Right ventricle myocardium superior (tissue), 1 donor: ENCODE results near the gene UBE2G2. TPM values are rescaled to one million over a fixed set of nuclear protein-coding genes. Genes with fewer than 3 reads are reported as not detected.
A peak's percentile ranks its signal among the peaks of the same experiment; 100 is the strongest.
"Not testable (repeated sequence)": the region's sequence is repeated elsewhere in the genome, so short reads cannot be mapped to it uniquely, and the experiment has no call there.

ENCODE experiments used
- ATAC-seq: fragments of 200-7000 bp; cut with Tn5 transposase; one replicate; pipeline ENCODE4 v1.9.1; 2020; ENCODE audit warnings: mild to moderate bottlenecking; ENCODE audit not compliant: poor library complexity
- DNase-seq: peaks from one replicate; pipeline ENCODE4 v3.0.0-alpha.2; 2020
- intact Hi-C: fragments of 100-400 bp; cut with DNase I; formaldehyde crosslinking; loops from one replicate; pipeline ENCODE4 v1.11.2; 2022
- total RNA-seq: library from RNA; stranded (reverse); fragmentation: NEBNext Ultra II Directional; extraction: Animal tissue kit (Norgen Biotek cat#: 25700); gene quantifications from one replicate; pipeline ENCODE4 v1.2.1, GENCODE V29; 2021
- donor health status: DM: no; HTN: yes; CAD: no; lungs with severe emphysema.

UBE2G2 gene
- total RNA-seq, 1 donor from 2014 or later = 64.5 TPM

DNA sequence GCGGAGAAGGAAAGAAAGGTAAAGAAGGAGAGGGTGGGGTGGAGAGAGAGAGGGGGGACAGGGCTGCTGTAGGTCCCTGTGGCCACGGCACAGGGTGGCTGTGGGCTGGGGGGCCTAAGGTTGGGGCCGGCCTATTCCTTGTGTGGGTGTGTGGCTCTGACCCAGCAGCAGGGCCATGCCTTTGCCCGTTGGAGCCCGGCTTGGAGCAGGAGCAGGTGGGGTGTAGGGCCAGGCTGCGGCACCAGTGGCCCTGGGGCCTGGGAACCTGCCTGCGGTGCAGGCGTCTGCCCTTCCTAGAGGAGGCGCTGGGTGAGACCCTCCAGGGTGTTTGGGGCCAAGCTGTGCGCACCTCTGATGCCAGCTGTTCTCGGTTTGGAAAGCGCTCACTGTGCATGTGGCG is 35.9 kb upstream of the UBE2G2 start:
- ATAC-seq = no peak
- intact Hi-C loops = no loop called here
- DNase-seq = peak; percentile 27

GRCh38 chr21:44836666-44837471 is 35.2 kb upstream of the UBE2G2 start:
- intact Hi-C loops = no loop called here
- ATAC-seq (peak; percentile 70), DNase-seq (no peak)

GRCh38 chr21:44836349-44836665 is 34.7 kb upstream of the UBE2G2 start:
- ATAC-seq (no peak), DNase-seq (no peak)
- intact Hi-C loops = no loop called here

DNA sequence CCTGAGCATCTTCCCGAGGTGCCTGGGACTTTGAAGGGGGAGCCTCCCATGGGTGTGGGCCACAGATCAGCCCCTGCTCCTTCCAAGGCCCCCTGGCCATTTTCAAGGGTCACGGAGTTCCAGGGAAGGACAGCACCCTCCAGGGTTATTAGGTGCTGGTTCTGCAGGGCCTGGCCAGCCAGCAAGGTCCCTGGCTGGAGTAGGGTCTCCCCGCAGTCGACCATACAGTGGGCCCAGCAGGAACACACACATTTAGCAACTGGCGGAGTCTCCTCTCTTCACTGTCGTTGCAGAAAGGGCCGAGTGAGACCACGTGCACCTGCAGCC is 34.0 kb upstream of the UBE2G2 start:
- no peak for DNase-seq
- intact Hi-C loops = no loop called here
- no peak for ATAC-seq

- ATAC-seq = no peak
- no peak for DNase-seq
- intact Hi-C loops = no loop called here
Observed at GRCh38 chr21:44834951-44835646, 33.5 kb upstream of the UBE2G2 start.

DNA sequence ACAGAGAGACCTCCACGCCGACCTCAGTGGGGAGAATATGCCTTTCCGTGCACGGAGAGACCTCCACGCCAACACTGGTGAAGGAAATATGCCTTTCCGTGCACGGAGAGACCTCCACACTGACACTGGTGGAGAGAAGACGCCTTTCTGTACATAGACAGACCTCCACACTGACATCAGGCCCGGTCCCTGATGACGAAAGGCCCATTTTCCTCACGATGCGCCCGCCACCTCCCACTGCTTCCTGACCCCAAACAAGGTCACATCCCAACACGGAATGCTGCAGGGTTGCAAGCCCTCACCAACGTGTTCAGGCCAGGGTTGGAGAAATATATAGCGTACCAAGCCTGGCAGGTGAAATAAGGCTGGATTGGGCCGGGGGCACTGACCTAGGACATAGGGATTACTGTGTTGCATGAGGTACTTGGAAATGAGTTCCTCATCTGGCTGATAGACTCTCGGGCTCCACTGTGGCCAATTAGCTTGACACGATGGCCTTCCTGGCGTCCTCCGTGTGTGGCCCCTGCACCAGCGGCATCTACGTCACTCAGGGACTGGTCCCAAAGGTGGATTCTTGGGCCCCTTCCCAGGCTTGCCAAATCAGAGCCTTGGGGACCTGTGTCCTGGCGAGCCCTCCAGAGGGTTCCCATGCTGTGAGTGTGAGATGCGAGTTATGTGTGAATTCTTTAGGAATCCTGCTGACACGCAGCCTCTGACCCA is 32.8 kb upstream of the UBE2G2 start:
- DNase-seq (no peak), ATAC-seq (no peak)
- intact Hi-C loops = no loop called here

DNA sequence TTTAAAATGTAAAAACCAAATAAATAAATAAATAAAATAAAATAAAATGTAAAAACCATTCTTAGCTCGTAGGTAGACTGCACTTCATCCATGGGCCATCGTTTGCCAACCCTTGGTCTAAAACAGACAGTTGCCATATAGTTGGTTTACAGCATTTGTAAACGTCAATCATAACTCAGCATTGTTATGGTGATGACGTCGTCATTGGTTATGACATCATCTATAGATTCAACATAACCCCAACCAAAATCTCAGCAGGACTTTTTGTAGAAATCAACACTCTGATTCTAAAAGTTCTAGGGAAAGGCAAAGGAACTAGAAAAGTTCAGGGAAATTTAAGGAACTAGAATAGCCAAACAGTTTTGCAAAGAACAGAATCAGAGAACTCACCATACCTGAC is 32.0 kb upstream of the UBE2G2 start:
- DNase-seq = no peak

GRCh38 chr21:44832516-44833255 is 31.1 kb upstream of the UBE2G2 start:
- DNase-seq, intact Hi-C loops, ATAC-seq: not testable (repeated sequence)

More for the DNA sequence above, 32.0 kb upstream of the UBE2G2 start:
- intact Hi-C loops = no loop called here
- no peak for ATAC-seq

GRCh38 chr21:44831227-44831860 is 29.7 kb upstream of the UBE2G2 start:
- ATAC-seq = no peak
- no peak for DNase-seq
- intact Hi-C loops = no loop called here

DNA sequence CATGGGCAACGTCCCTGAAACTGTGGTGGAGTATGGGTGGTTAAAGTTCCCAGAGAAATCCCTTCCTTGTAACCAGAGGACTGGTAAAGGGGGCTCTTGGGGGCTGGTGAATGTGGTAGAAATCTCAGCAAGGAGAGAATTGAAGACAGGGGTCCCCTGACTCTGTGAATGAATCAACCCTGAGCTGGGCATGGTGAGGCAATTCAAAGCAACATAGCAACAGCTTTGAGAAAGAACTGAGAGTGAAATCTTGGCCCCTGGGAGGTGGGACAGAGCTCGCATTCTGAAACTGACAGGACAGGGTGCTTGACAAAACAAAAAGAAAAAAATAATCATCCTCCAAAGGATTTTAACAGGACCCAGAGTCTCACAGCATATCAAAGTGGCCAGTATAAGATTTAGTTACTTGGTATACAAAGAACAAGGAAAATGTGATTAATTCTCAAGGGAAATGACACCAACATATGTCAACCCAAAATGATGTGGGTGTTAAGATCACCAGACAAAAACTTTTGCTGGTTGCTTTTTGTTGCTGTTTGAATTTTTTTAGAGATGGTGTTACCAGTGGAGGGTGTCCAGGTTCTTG is 28.0 kb upstream of the UBE2G2 start:
- DNase-seq (no peak), ATAC-seq (no peak)
- intact Hi-C loops = no loop called here

DNA sequence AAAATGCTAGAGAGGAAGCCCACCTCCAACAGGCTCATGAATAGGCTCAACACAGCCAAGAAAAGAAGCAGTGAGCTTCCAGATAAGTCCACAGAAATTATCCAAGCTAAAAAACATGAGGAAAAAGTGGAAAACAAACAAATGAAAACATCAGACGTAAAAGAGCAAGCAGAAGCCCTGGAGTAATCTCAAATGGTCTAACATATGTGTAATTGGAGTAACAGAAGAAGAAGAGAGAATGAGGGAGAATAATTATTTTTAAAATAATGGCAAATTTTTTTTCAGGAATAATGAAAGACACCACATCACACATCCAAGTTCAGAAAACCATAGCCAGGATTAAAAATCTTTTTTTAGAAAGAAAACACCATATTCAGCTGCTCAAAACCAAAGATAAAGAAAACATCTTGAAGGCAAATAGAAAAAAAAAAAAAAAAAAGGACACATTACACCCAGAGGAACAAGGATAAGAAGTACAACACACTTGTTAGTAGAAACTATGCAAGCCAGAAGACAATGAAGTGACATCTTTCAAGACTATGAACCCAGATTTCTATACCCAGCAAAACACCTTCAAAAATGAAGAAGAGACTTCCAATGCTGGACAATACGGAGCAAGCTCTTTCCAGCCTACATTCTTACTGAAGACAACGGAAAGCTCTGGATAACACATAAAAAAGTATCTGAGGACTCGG is 26.9 kb upstream of the UBE2G2 start:
- no peak for ATAC-seq
- no peak for DNase-seq
- intact Hi-C loops = no loop called here

GRCh38 chr21:44823179-44823660 is 21.6 kb upstream of the UBE2G2 start:
- ATAC-seq (no peak), DNase-seq (no peak)
- intact Hi-C loops = no loop called here

GRCh38 chr21:44822484-44823178 is 21.0 kb upstream of the UBE2G2 start:
- DNase-seq = no peak
- no peak for ATAC-seq
- intact Hi-C loops = no loop called here

DNA sequence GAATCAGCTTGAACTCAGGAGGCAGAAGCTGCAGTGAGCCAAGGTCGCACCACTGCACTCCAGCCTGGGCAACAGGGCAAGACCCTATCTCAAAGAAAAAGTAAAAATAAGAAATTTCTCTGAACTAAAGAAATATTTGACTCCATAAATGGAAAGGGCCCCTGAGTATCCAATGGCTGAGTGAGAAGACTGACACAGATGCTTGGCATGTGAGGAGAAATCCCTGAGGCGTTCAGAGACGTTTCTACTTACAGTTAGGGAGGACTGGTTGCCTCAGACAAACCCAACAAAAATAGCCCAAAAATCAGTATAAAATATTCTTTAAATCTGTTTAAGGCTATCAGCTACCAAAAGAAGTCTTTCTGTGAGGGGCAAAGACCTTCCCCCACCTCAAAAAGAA is 19.2 kb upstream of the UBE2G2 start:
- intact Hi-C loops = no loop called here
- ATAC-seq (no peak), DNase-seq (no peak)

DNA sequence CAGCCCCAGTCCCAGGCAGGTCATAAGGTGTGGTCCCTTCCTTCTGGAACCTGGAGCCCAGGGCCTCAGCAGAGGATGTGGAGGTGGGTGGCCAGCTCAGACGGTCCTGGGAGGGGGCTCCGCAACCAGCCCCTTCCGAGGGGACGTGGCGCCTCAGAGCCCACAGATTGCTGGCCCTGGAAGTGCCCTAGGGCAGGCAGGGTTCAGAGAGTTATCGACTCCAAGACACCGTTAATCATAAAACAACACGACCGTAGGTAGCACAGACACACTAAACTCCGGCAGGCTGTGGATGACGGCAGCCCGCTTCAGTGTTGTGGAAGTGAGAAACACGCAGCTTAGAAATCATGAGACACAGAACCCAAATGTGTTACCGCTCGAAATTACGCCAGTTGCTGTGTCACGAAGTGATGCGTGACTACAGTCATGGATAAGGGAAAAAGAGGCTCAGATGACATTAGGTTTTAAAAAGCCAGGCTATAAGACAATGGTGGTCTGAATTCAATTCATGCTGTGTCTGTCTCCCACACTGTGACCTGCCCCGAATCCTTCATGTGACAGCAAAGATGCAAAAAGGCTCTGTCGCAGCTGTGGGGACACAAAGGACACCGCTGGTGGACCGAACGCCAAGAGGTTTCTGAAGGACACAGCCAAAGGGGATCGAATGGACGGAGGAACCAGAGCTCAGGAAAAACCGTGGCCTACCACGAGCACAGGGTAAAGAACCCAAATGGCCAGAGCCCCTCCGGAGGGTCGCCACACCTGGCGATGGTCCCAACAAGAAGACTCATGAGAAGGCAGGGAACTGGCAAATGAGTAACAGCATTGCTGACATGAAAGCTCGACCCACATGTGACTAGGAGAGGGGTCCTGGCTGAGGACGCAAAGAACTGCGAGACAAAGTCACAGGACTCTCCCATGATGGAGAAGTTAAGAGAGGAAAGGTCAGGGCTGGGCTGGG is 17.9 kb upstream of the UBE2G2 start:
- intact Hi-C loops = loop anchor here (5.0 kb wide), 1 partner anchor 118 kb away; no protein-coding TSS in a partner anchor
- ATAC-seq (no peak), DNase-seq (no peak)

DNA sequence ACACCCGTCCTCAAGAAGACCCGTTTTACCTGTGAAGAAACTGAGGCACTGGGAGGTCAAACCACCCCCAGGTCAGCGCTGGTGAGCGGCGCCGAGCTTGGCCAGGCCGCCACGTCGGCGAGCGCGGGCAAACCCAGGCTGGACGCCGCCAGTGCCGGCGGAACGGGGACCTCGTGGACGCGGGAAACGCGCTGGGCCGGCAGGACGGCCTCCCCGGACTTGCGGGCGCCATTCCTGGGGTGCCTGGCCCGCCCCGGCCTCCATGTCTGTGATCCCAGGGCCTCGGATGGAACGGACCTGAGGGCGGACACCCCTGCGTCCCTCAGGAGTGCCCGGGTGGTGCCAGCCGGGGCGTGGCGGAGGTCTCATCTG is 17.0 kb upstream of the UBE2G2 start:
- ATAC-seq (no peak), DNase-seq (no peak)
- intact Hi-C loops = loop anchor here (5.0 kb wide), 1 partner anchor 119 kb away; no protein-coding TSS in a partner anchor
